SK-N-MC (cell line): ENCODE data around the gene SUN2.

Experiments used
- EZH2 ChIP-seq: fragments of 200-600 bp; sonication (generic); IDR thresholded peaks from one replicate; pipeline ENCODE4 v1.6.1; 2017; ENCODE audit warnings: antibody characterized with exemption
- FOXP2 ChIP-seq: optimal IDR thresholded peaks from 2 replicates; pipeline ENCODE3; 2011; ENCODE audit warnings: mild to moderate bottlenecking, moderate library complexity; ENCODE audit not compliant: insufficient read depth; ENCODE audit errors: extremely low read length, control extremely low read depth
- POLR2AphosphoS5 ChIP-seq: IDR thresholded peaks from 2 replicates; pipeline ENCODE4 v1.6.1; 2012; ENCODE audit warnings: mild to moderate bottlenecking, low read depth, low read length, borderline replicate concordance

DNA sequence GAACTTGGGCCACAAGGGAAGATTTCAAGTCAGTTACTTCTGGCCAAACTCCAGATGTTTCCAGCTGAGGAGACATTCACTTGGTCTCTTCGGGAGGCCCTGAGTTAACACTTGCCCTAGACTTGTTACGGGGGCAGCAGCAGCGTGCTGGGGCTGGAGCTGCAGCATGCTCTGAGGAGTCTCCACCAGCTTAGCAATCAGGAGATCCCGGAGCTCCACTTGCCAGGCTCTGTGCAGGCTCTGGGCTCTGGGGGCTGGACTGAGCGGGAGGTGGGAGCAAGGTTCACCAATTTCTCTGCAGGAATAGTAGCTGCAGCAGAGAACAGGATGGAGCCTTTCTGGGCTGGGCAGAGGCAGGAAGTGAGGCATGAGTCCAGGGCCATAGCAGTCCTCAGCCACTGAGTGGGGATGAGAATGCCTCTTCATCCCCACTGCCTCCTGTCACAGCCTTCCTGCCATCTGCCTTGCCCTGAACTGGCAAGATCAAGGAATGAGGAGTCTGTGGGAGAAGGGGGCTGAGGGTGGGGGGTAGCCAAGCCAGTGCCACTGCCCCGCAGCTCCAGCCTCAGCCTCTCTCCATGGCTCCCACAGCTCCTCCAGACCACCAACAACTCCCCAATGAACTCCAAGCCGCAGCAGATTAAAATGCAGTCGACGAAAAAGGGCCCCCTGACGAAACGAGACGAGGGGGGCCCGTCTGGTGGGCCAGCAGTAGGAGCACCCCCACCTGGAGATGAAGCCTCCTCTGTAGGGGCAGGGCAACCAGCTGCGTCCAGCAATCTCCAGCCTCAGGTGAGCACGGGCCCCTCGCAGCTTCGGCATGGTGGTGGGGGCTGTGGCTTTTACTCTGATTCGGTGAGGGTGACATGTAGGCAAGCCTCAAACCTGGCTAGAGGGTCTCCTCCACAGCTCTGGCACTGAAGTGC lies 26.7 kb downstream of the SUN2 start:
- no peak for TF ChIP-seq POLR2AphosphoS5
- no peak for TF ChIP-seq EZH2
- TF ChIP-seq FOXP2, result no peak
